Vagina (tissue), 2 donors: Measurements from ENCODE around the gene GPC5. TPM values are rescaled to one million over a fixed set of nuclear protein-coding genes. Genes with fewer than 3 reads are reported as not detected.
"Not testable (repeated sequence)": the region's sequence is repeated elsewhere in the genome, so short reads cannot be mapped to it uniquely, and the experiment has no call there.

Experiments
- DNase-seq, 2 donors: peaks; one replicate each; pipeline ENCODE4 v3.0.0-alpha.2; 2017; ENCODE audit errors: extremely low spot score in 2 of 2
- H3K27ac ChIP-seq: fragments of 200-600 bp; sonication (generic); one replicate; pipeline ENCODE4 v1.5.1; 2019
- H3K27me3 ChIP-seq: fragments of 200-600 bp; sonication (generic); one replicate; pipeline ENCODE4 v1.5.1; 2019
- H3K36me3 ChIP-seq, 2 donors: fragments of 200-600 bp; sonication (generic); one replicate each; pipeline ENCODE4 v1.5.1; 2017 to 2019
- H3K4me1 ChIP-seq: fragments of 200-600 bp; sonication (generic); one replicate; pipeline ENCODE4 v1.5.1; 2019
- H3K4me3 ChIP-seq, 2 donors: fragments of 200-600 bp; sonication (generic); 1 replicate in 1 of 2; 2 replicates in 1 of 2; pipeline ENCODE4 v1.5.1; 2016 to 2019
- H3K9me3 ChIP-seq: fragments of 200-600 bp; sonication (generic); one replicate; pipeline ENCODE4 v1.5.1; 2019
- CTCF ChIP-seq, 3 experiments: fragments of 450-650 bp in 2 of 3; fragments of 200-600 bp in 1 of 3; sonication (generic) in 1 of 3; IDR thresholded peaks; one replicate each; pipeline ENCODE4 v1.5.1; 2017 to 2019; ENCODE audit warnings: antibody characterized with exemption in 3 of 3, mild to moderate bottlenecking in 2 of 3, moderate library complexity in 2 of 3
- POLR2A ChIP-seq, 2 donors: fragments of 450-650 bp; IDR thresholded peaks; one replicate each; pipeline ENCODE4 v1.6.1; 2017; ENCODE audit warnings: antibody characterized with exemption in 2 of 2, mild to moderate bottlenecking in 2 of 2, moderate library complexity in 2 of 2
- POLR2AphosphoS5 ChIP-seq, 2 donors: sonication (generic); formaldehyde crosslinking; IDR thresholded peaks; one replicate each; pipeline ENCODE4 v1.9.0; 2017; ENCODE audit warnings: antibody characterized with exemption in 2 of 2, mild to moderate bottlenecking in 2 of 2, low read depth in 1 of 2; ENCODE audit not compliant: insufficient read depth in 1 of 2
- intact Hi-C: fragments of 100-400 bp; cut with DNase I; formaldehyde crosslinking; loops from one replicate; pipeline ENCODE4 v1.15.1; 2023
- total RNA-seq: library from RNA; depleted of rRNA; stranded (reverse); fragments of >200 nt; gene quantifications from one replicate; pipeline ENCODE4 v1.2.3, GENCODE V29; 2016

The GPC5 gene
- total RNA-seq, 1 donor from 2014 or later: 1.7 TPM

- Histone ChIP-seq H3K27ac (no peak overlapping the region), H3K9me3 (no peaks in the 10 kb centered on the region), H3K27me3 (no peaks in the 10 kb centered on the region), H3K4me1 (no peaks in the 10 kb centered on the region), H3K36me3 (no peaks in the 10 kb centered on the region), H3K4me3 (no peak overlapping the region)
- DNase-seq: no peak
- no peak for TF ChIP-seq POLR2AphosphoS5 (IDR thresholded peaks at IDR 0.05; ENCODE audit: insufficient read depth in 1 of 2, low read depth in 1 of 2)
- no peak for TF ChIP-seq POLR2A (IDR thresholded peaks at IDR 0.05)
- TF ChIP-seq CTCF (IDR thresholded peaks at IDR 0.05): no peak
- intact Hi-C loops: no loop called here
Measured at GRCh38 chr13:91896547-91896946, 498.1 kb downstream of the GPC5 start.

- H3K4me3 ChIP-seq, H3K27me3 ChIP-seq, intact Hi-C loops, H3K27ac ChIP-seq, H3K4me1 ChIP-seq, DNase-seq, H3K36me3 ChIP-seq, H3K9me3 ChIP-seq: not testable (repeated sequence)
Measured at GRCh38 chr13:91898986-91899385, 500.6 kb downstream of the GPC5 start.

GRCh38 chr13:91902291-91902690, 503.9 kb downstream of the GPC5 start:
- no peak overlapping the region for H3K27ac ChIP-seq
- H3K4me3 ChIP-seq: no peak overlapping the region
- no peak for TF ChIP-seq POLR2A (IDR thresholded peaks at IDR 0.05)
- TF ChIP-seq CTCF (IDR thresholded peaks at IDR 0.05): no peak
- TF ChIP-seq POLR2AphosphoS5 (IDR thresholded peaks at IDR 0.05; ENCODE audit: insufficient read depth in 1 of 2, low read depth in 1 of 2): no peak
- no peaks in the 10 kb centered on the region for H3K27me3 ChIP-seq
- H3K4me1 ChIP-seq: no peaks in the 10 kb centered on the region
- intact Hi-C loops: no loop called here
- DNase-seq: no peak
- no peaks in the 10 kb centered on the region for H3K9me3 ChIP-seq
- H3K36me3 ChIP-seq: no peaks in the 10 kb centered on the region

- DNase-seq: no peak
- TF ChIP-seq POLR2A (IDR thresholded peaks at IDR 0.05): no peak
- TF ChIP-seq POLR2AphosphoS5 (IDR thresholded peaks at IDR 0.05; ENCODE audit: insufficient read depth in 1 of 2, low read depth in 1 of 2): no peak
- no peak for TF ChIP-seq CTCF (IDR thresholded peaks at IDR 0.05)
- no peak overlapping the region for H3K4me3 ChIP-seq
- no peaks in the 10 kb centered on the region for H3K4me1 ChIP-seq
- no peaks in the 10 kb centered on the region for H3K27me3 ChIP-seq
- intact Hi-C loops: no loop called here
- H3K27ac ChIP-seq: no peak overlapping the region
- H3K36me3 ChIP-seq: no peaks in the 10 kb centered on the region
- H3K9me3 ChIP-seq: no peaks in the 10 kb centered on the region
Measured at GRCh38 chr13:91904005-91904404, 505.6 kb downstream of the GPC5 start.

GRCh38 chr13:91904597-91904996, 506.2 kb downstream of the GPC5 start:
- Histone ChIP-seq H3K27ac (no peak overlapping the region), H3K36me3 (no peaks in the 10 kb centered on the region), H3K4me1 (no peaks in the 10 kb centered on the region), H3K27me3 (no peaks in the 10 kb centered on the region), H3K9me3 (no peaks in the 10 kb centered on the region), H3K4me3 (no peak overlapping the region)
- intact Hi-C loops: no loop called here
- no peak for TF ChIP-seq CTCF (IDR thresholded peaks at IDR 0.05)
- no peak for TF ChIP-seq POLR2AphosphoS5 (IDR thresholded peaks at IDR 0.05; ENCODE audit: insufficient read depth in 1 of 2, low read depth in 1 of 2)
- TF ChIP-seq POLR2A (IDR thresholded peaks at IDR 0.05): no peak
- DNase-seq: no peak

GRCh38 chr13:91907398-91907797, 509.0 kb downstream of the GPC5 start:
- no peak for TF ChIP-seq CTCF (IDR thresholded peaks at IDR 0.05)
- TF ChIP-seq POLR2AphosphoS5 (IDR thresholded peaks at IDR 0.05; ENCODE audit: insufficient read depth in 1 of 2, low read depth in 1 of 2): no peak
- no peak for TF ChIP-seq POLR2A (IDR thresholded peaks at IDR 0.05)
- Histone ChIP-seq H3K36me3 (no peaks in the 10 kb centered on the region), H3K27me3 (no peaks in the 10 kb centered on the region), H3K4me3 (no peak overlapping the region), H3K4me1 (no peaks in the 10 kb centered on the region), H3K27ac (no peak overlapping the region), H3K9me3 (no peaks in the 10 kb centered on the region)
- no peak for DNase-seq
- intact Hi-C loops: no loop called here
